B cell (primary cell): ENCODE results near the gene RNF227. TPM values are rescaled to one million over a fixed set of nuclear protein-coding genes. Genes with fewer than 3 reads are reported as not detected.

Source experiments
- ATAC-seq: fragments of 200-7000 bp; cut with Tn5 transposase; one replicate; pipeline ENCODE4 v1.10.0; 2021; ENCODE audit warnings: low read depth, mild to moderate bottlenecking, moderate number of reproducible peaks, moderate library complexity
- CTCF ChIA-PET: fragments of 350-600 bp; sonication (Branson Sonifier 250); formaldehyde crosslinking; loops from one replicate; lab custom pipeline; 2021; ENCODE audit warnings: antibody characterized with exemption, inconsistent platforms; lab: Charles Lee
- POLR2A ChIA-PET: fragments of 350-600 bp; sonication (Branson Sonifier 250); formaldehyde crosslinking; loops from one replicate; lab custom pipeline; 2021; ENCODE audit warnings: antibody characterized with exemption; lab: Charles Lee
- DNase-seq: peaks from one replicate; pipeline ENCODE4 v3.0.0; 2013
- H2AFZ ChIP-seq: 2 replicates; pipeline ENCODE4 v1.6.1; 2012; ENCODE audit warnings: mild to moderate bottlenecking, low read depth, low read length; ENCODE audit not compliant: insufficient read depth, poor library complexity, severe bottlenecking
- H3K27ac ChIP-seq, 2 donors: 1 replicate in 1 of 2; 2 replicates in 1 of 2; pipeline ENCODE4 v1.5.1; 2012 to 2013; ENCODE audit warnings: low read length in 2 of 2, mild to moderate bottlenecking in 2 of 2, moderate library complexity in 1 of 2
- H3K27me3 ChIP-seq, 4 experiments: fragments of 200-600 bp in 1 of 4; sonication (generic) in 1 of 4; replicated peaks in 1 of 4; 1 replicate in 2 of 4; 2 replicates in 2 of 4; pipeline versions ENCODE4 v1.6.1 to v1.7.0; 2013 to 2016; ENCODE audit warnings: low read length in 3 of 4, mild to moderate bottlenecking in 2 of 4, mixed read lengths in 1 of 4, moderate library complexity in 1 of 4; ENCODE audit not compliant: insufficient read depth in 4 of 4, control insufficient read depth in 3 of 4; ENCODE audit errors: control extremely low read depth in 1 of 4
- H3K36me3 ChIP-seq, 2 experiments: replicated peaks in 1 of 2; 1 replicate in 1 of 2; 2 replicates in 1 of 2; pipeline versions ENCODE4 v1.6.1 to v1.7.1; 2013; ENCODE audit warnings: low read length in 1 of 2; ENCODE audit not compliant: insufficient read depth in 2 of 2, control insufficient read depth in 1 of 2; ENCODE audit errors: control extremely low read depth in 1 of 2, extremely low read depth in 1 of 2
- H3K4me1 ChIP-seq, 2 donors: fragments of 200-600 bp in 1 of 2; sonication (generic) in 1 of 2; 1 replicate in 1 of 2; 2 replicates in 1 of 2; pipeline versions ENCODE4 v1.5.1 to v1.6.1; 2013 to 2017; ENCODE audit warnings: low read length in 2 of 2; ENCODE audit not compliant: control insufficient read depth in 2 of 2, insufficient read depth in 2 of 2
- H3K4me2 ChIP-seq: replicated peaks from 2 replicates; pipeline ENCODE3; 2012; ENCODE audit warnings: mild to moderate bottlenecking, low read depth, low read length; ENCODE audit not compliant: poor library complexity, severe bottlenecking
- H3K4me3 ChIP-seq, 5 experiments: fragments of 200-600 bp in 1 of 5; sonication (generic) in 1 of 5; 1 replicate in 3 of 5; 2 replicates in 2 of 5; pipeline versions ENCODE4 v1.5.1 to v1.7.0; 2011 to 2016; ENCODE audit warnings: low read length in 4 of 5, mild to moderate bottlenecking in 4 of 5, low read depth in 2 of 5, control low read depth in 1 of 5, moderate library complexity in 1 of 5; ENCODE audit not compliant: insufficient read depth in 1 of 5; ENCODE audit errors: control extremely low read depth in 1 of 5, extremely low read depth in 1 of 5
- H3K79me2 ChIP-seq: fragments of 200-600 bp; sonication (generic); one replicate; pipeline ENCODE4 v1.6.0; 2016; ENCODE audit warnings: low read length; ENCODE audit not compliant: control insufficient read depth, insufficient read depth
- H3K9ac ChIP-seq: fragments of 200-600 bp; sonication (generic); 2 replicates; pipeline ENCODE4 v1.6.1; 2017; ENCODE audit warnings: mild to moderate bottlenecking, low read length, moderate library complexity
- H3K9me3 ChIP-seq, 3 donors: one replicate each; pipeline versions ENCODE4 v1.6.1 to v1.7.1; 2013; ENCODE audit warnings: low read length in 2 of 3; ENCODE audit not compliant: control insufficient read depth in 2 of 3, insufficient read depth in 1 of 3; ENCODE audit errors: control extremely low read depth in 1 of 3
- H4K20me1 ChIP-seq: 2 replicates; pipeline ENCODE4 v1.6.0; 2012; ENCODE audit warnings: mild to moderate bottlenecking, low read length; ENCODE audit not compliant: insufficient read depth, control insufficient read depth, poor library complexity, severe bottlenecking
- H3K27ac Mint-ChIP-seq: one replicate; pipeline ENCODE4 v1.8.0; 2021; ENCODE audit warnings: mixed read lengths
- H3K27me3 Mint-ChIP-seq: one replicate; pipeline ENCODE4 v1.8.0; 2021; ENCODE audit warnings: mixed read lengths
- H3K4me1 Mint-ChIP-seq: one replicate; pipeline ENCODE4 v1.8.0; 2021; ENCODE audit warnings: mixed read lengths
- H3K4me3 Mint-ChIP-seq: one replicate; pipeline ENCODE4 v1.8.0; 2021; ENCODE audit warnings: mixed read lengths
- H3K9me3 Mint-ChIP-seq: one replicate; pipeline ENCODE4 v1.8.0; 2022; ENCODE audit warnings: mixed read lengths; ENCODE audit not compliant: insufficient read depth
- CTCF ChIP-seq: fragments of 200-600 bp; IDR thresholded peaks from one replicate; pipeline ENCODE4 v1.8.0; 2022; ENCODE audit warnings: antibody characterized with exemption, mild to moderate bottlenecking
- EZH2 ChIP-seq: IDR thresholded peaks from 2 replicates; pipeline ENCODE4 v1.6.1; 2012; ENCODE audit warnings: borderline replicate concordance, low read depth, mild to moderate bottlenecking, moderate library complexity, low read length; ENCODE audit not compliant: insufficient read depth, poor library complexity, severe bottlenecking
- WGBS: methylation state at CpG from one replicate; pipeline ENCODE4 v1.1.5; 2013; ENCODE audit warnings: missing lambda C conversion rate; ENCODE audit not compliant: insufficient coverage; 5-methylcytosine and 5-hydroxymethylcytosine counted together
- intact Hi-C: fragments of 100-400 bp; cut with micrococcal nuclease; formaldehyde crosslinking; loops from one replicate; pipeline ENCODE4 v1.10.0; 2022
- polyA plus RNA-seq: library from polyadenylated mRNA; depleted of rRNA; stranded (reverse); fragments of >200 nt; gene quantifications from 2 replicates; pipeline ENCODE4 v1.2.3, GENCODE V29; 2012
- total RNA-seq, 2 donors: library from RNA; stranded (reverse); fragments of 120-200 nt in 1 of 2; gene quantifications; 1 replicate in 1 of 2; 2 replicates in 1 of 2; pipeline versions ENCODE4 v1.2.3 to v1.2.4, GENCODE V29; 2013 to 2022

The RNF227 gene
- total and polyA plus RNA-seq, 2 donors (not counting 1 experiment from before 2014, with no cell fraction given) = 3.8 to 11.8 TPM

- TF ChIP-seq CTCF = no peak
- TF ChIP-seq EZH2 = no peak
- Histone ChIP-seq H3K27me3 (no peaks in the 10 kb centered on the region), H3K9me3 (no peaks in the 10 kb centered on the region), H3K4me3 (no peak overlapping the region), H3K9ac (no peak overlapping the region), H3K79me2 (no peaks in the 10 kb centered on the region), H3K4me1 (peaks cover 8 to 9% of the 10 kb centered on the region in 2 donors), H3K36me3 (peaks cover 9 to 22% of the 10 kb centered on the region in 2 experiments), H3K4me2 (peak overlapping the region; percentile 8), H2AFZ (peak overlapping the region; percentile 47), H3K27ac (peak overlapping the region in 1 of 2 donors; percentile 60), H4K20me1 (no peaks in the 10 kb centered on the region)
- WGBS = 40% methylated on average over 1 of the region's 5 CpGs
- no peak overlapping the region for H3K4me3 Mint-ChIP-seq
- H3K27me3 Mint-ChIP-seq = no peaks in the 10 kb centered on the region
- H3K27ac Mint-ChIP-seq = peak overlapping the region; percentile 51
- CTCF ChIA-PET = interaction anchor here (0.6 kb wide), 1 partner anchor 123 kb away, joined by 3 read pairs; no protein-coding TSS in a partner anchor
- ATAC-seq (peak; percentile 56), DNase-seq (peak; percentile 47)
- no peaks in the 10 kb centered on the region for H3K9me3 Mint-ChIP-seq
- H3K4me1 Mint-ChIP-seq = peaks cover 11% of the 10 kb centered on the region
- intact Hi-C loops = no loop called here
- POLR2A ChIA-PET = no interaction called here
Observed at GRCh38 chr17:7951143-7951792, 35.2 kb upstream of the RNF227 start.

GRCh38 chr17:7950578-7950977, 34.5 kb upstream of the RNF227 start:
- DNase-seq (no peak), ATAC-seq (no peak)
- H3K4me2 ChIP-seq = no peak overlapping the region
- TF ChIP-seq CTCF (no peak), EZH2 (no peak)
- no peak overlapping the region for H3K9ac ChIP-seq
- Mint-ChIP-seq H3K27ac (no peak overlapping the region), H3K4me3 (no peak overlapping the region), H3K9me3 (no peaks in the 10 kb centered on the region), H3K4me1 (peaks cover 11% of the 10 kb centered on the region), H3K27me3 (no peaks in the 10 kb centered on the region)
- no peaks in the 10 kb centered on the region for H3K27me3 ChIP-seq
- no peak overlapping the region for H2AFZ ChIP-seq
- H4K20me1 ChIP-seq = no peaks in the 10 kb centered on the region
- H3K27ac ChIP-seq = no peak overlapping the region
- H3K79me2 ChIP-seq = no peaks in the 10 kb centered on the region
- no peak overlapping the region for H3K4me3 ChIP-seq
- ChIA-PET CTCF (no interaction called here), POLR2A (no interaction called here)
- peaks cover 11 to 29% of the 10 kb centered on the region in 2 experiments for H3K36me3 ChIP-seq
- peaks cover 9 to 11% of the 10 kb centered on the region in 2 donors for H3K4me1 ChIP-seq
- WGBS = no CpG with 5 or more reads among the region's 3 CpGs
- H3K9me3 ChIP-seq = no peaks in the 10 kb centered on the region
- intact Hi-C loops = no loop called here
